Measurements from ENCODE around the gene ISX. TPM values are rescaled to one million over a fixed set of nuclear protein-coding genes. Genes with fewer than 3 reads are reported as not detected.
"Not testable (repeated sequence)": the region's sequence is repeated elsewhere in the genome, so short reads cannot be mapped to it uniquely, and the experiment has no call there.

ISX gene
- total RNA-seq, 1 donor: not detected

GRCh38 chr22:35021161-35021560, 44.8 kb upstream of the ISX start:
- no peak overlapping the region for H2AFZ ChIP-seq (ENCODE audit: low read length)
- H3K4me1 ChIP-seq (ENCODE audit: insufficient read depth, low read length): no peaks in the 10 kb centered on the region
- no peak overlapping the region for H3K27ac ChIP-seq (ENCODE audit: low read depth, low read length)
- no peak for DNase-seq (ENCODE audit: insufficient read length, low spot score, missing footprints)
- H3K79me2 ChIP-seq (ENCODE audit: insufficient read depth, low read length): no peaks in the 10 kb centered on the region
- no peaks in the 10 kb centered on the region for H4K20me1 ChIP-seq (ENCODE audit: insufficient read depth, low read length)
- no peaks in the 10 kb centered on the region for H3K36me3 ChIP-seq (ENCODE audit: insufficient read depth, low read length)
- no peaks in the 10 kb centered on the region for H3K27me3 ChIP-seq (ENCODE audit: insufficient read depth, low read length)
- H3K4me3 ChIP-seq (ENCODE audit: insufficient read depth, low read length): no peak overlapping the region
- no peaks in the 10 kb centered on the region for H3K9me3 ChIP-seq (ENCODE audit: low read depth, low read length)
- H3K4me2 ChIP-seq (ENCODE audit: insufficient read depth, low read length): no peak overlapping the region
- no peak for TF ChIP-seq CTCF (IDR thresholded peaks at IDR 0.05; ENCODE audit: extremely low read depth, low read depth, low read length)

- Histone ChIP-seq H3K9me3 (ENCODE audit: low read depth, low read length) (no peaks in the 10 kb centered on the region), H3K4me3 (ENCODE audit: insufficient read depth, low read length) (no peak overlapping the region), H3K36me3 (ENCODE audit: insufficient read depth, low read length) (no peaks in the 10 kb centered on the region), H3K27me3 (ENCODE audit: insufficient read depth, low read length) (no peaks in the 10 kb centered on the region), H3K4me1 (ENCODE audit: insufficient read depth, low read length) (no peaks in the 10 kb centered on the region), H3K79me2 (ENCODE audit: insufficient read depth, low read length) (no peaks in the 10 kb centered on the region), H3K4me2 (ENCODE audit: insufficient read depth, low read length) (no peak overlapping the region), H2AFZ (ENCODE audit: low read length) (no peak overlapping the region), H3K27ac (ENCODE audit: low read depth, low read length) (no peak overlapping the region), H4K20me1 (ENCODE audit: insufficient read depth, low read length) (no peaks in the 10 kb centered on the region)
- no peak for TF ChIP-seq CTCF (IDR thresholded peaks at IDR 0.05; ENCODE audit: extremely low read depth, low read depth, low read length)
- no peak for DNase-seq (ENCODE audit: insufficient read length, low spot score, missing footprints)
Observed at GRCh38 chr22:35022291-35022690, 43.7 kb upstream of the ISX start.

- Histone ChIP-seq H3K79me2 (ENCODE audit: insufficient read depth, low read length) (no peaks in the 10 kb centered on the region), H3K27ac (ENCODE audit: low read depth, low read length) (no peak overlapping the region), H3K27me3 (ENCODE audit: insufficient read depth, low read length) (no peaks in the 10 kb centered on the region), H2AFZ (ENCODE audit: low read length) (no peak overlapping the region), H3K4me1 (ENCODE audit: insufficient read depth, low read length) (no peaks in the 10 kb centered on the region), H3K9me3 (ENCODE audit: low read depth, low read length) (no peaks in the 10 kb centered on the region), H4K20me1 (ENCODE audit: insufficient read depth, low read length) (no peaks in the 10 kb centered on the region), H3K4me3 (ENCODE audit: insufficient read depth, low read length) (no peak overlapping the region), H3K36me3 (ENCODE audit: insufficient read depth, low read length) (no peaks in the 10 kb centered on the region), H3K4me2 (ENCODE audit: insufficient read depth, low read length) (no peak overlapping the region)
- DNase-seq (ENCODE audit: insufficient read length, low spot score, missing footprints): peak; percentile 82
- peak; percentile 82 for TF ChIP-seq CTCF (IDR thresholded peaks at IDR 0.05; ENCODE audit: extremely low read depth, low read depth, low read length)
Observed at GRCh38 chr22:35023692-35024363, 42.1 kb upstream of the ISX start.

GRCh38 chr22:35024364-35024692, 41.6 kb upstream of the ISX start:
- no peak overlapping the region for H2AFZ ChIP-seq (ENCODE audit: low read length)
- no peak for TF ChIP-seq CTCF (IDR thresholded peaks at IDR 0.05; ENCODE audit: extremely low read depth, low read depth, low read length)
- no peak overlapping the region for H3K4me3 ChIP-seq (ENCODE audit: insufficient read depth, low read length)
- no peaks in the 10 kb centered on the region for H3K27me3 ChIP-seq (ENCODE audit: insufficient read depth, low read length)
- H3K4me1 ChIP-seq (ENCODE audit: insufficient read depth, low read length): no peaks in the 10 kb centered on the region
- no peaks in the 10 kb centered on the region for H3K9me3 ChIP-seq (ENCODE audit: low read depth, low read length)
- H3K4me2 ChIP-seq (ENCODE audit: insufficient read depth, low read length): no peak overlapping the region
- DNase-seq (ENCODE audit: insufficient read length, low spot score, missing footprints): no peak
- no peak overlapping the region for H3K27ac ChIP-seq (ENCODE audit: low read depth, low read length)
- H4K20me1 ChIP-seq (ENCODE audit: insufficient read depth, low read length): no peaks in the 10 kb centered on the region
- no peaks in the 10 kb centered on the region for H3K79me2 ChIP-seq (ENCODE audit: insufficient read depth, low read length)
- no peaks in the 10 kb centered on the region for H3K36me3 ChIP-seq (ENCODE audit: insufficient read depth, low read length)

- not testable (repeated sequence) for H3K4me2 ChIP-seq (ENCODE audit: insufficient read depth, low read length); H3K27me3 ChIP-seq (ENCODE audit: insufficient read depth, low read length); H4K20me1 ChIP-seq (ENCODE audit: insufficient read depth, low read length); H3K4me3 ChIP-seq (ENCODE audit: insufficient read depth, low read length); DNase-seq (ENCODE audit: insufficient read length, low spot score, missing footprints); H3K27ac ChIP-seq (ENCODE audit: low read depth, low read length); H2AFZ ChIP-seq (ENCODE audit: low read length); H3K36me3 ChIP-seq (ENCODE audit: insufficient read depth, low read length); H3K79me2 ChIP-seq (ENCODE audit: insufficient read depth, low read length); H3K9me3 ChIP-seq (ENCODE audit: low read depth, low read length); H3K4me1 ChIP-seq (ENCODE audit: insufficient read depth, low read length)
Observed at GRCh38 chr22:35030112-35030511, 35.8 kb upstream of the ISX start.

Measured in osteoblast (primary cell).